ENCODE measurements around the gene RPL13. TPM values are rescaled to one million over a fixed set of nuclear protein-coding genes. Genes with fewer than 3 reads are reported as not detected.

RPL13 gene
- total and polyA plus RNA-seq, 2 of the 13 experiments (the other 11 are each of a cell fraction or from before 2014, with no cell fraction given), result 2,988 to 4,411 TPM

- TF ChIP-seq HDAC2 (CRISPR knock-in tag; IDR thresholded peaks at IDR 0.05), result no peak
- 0 out of 2 replicates have a peak, but pooled peaks have one; percentile 1 for TF ChIP-seq THAP9 (CRISPR knock-in tag; IDR thresholded peaks at IDR 0.05; ENCODE audit: borderline replicate concordance)
- TF ChIP-seq ZNF614 (CRISPR knock-in tag; IDR thresholded peaks at IDR 0.05; ENCODE audit: borderline replicate concordance), result no peak
- TF ChIP-seq RELA (CRISPR knock-in tag; IDR thresholded peaks at IDR 0.05), result no peak
- TF ChIP-seq ZNF24 (IDR thresholded peaks at IDR 0.05), result no peak
- TF ChIP-seq ZSCAN29 (CRISPR knock-in tag; conservative IDR thresholded peaks at IDR 0.05), result no peak
- peak; percentile 35; the same call in 1 of the 2 replicates for TF ChIP-seq ZFY (CRISPR knock-in tag; IDR thresholded peaks at IDR 0.05)
- no peak for TF ChIP-seq ZNF251 (CRISPR knock-in tag; IDR thresholded peaks at IDR 0.05)
Observed at GRCh38 chr16:89573826-89574680, 13.6 kb downstream of the RPL13 start (continued).

GRCh38 chr16:89574681-89575246 lies 14.3 kb downstream of the RPL13 start:
- Histone ChIP-seq H3K9ac (ENCODE audit: insufficient read depth, low read depth, low read length) (no peak overlapping the region), H3K36me3 (replicated peaks in 1 of 2; ENCODE audit: control insufficient read depth in 1 of 2, insufficient read depth in 2 of 2, low read length in 2 of 2) (no peaks in the 10 kb centered on the region), H3K27ac (ENCODE audit: extremely low read length, insufficient read depth, low read length) (no peak overlapping the region), H3K27me3 (ENCODE audit: control insufficient read depth in 1 of 2, insufficient read depth in 2 of 2, low read length in 2 of 2) (peaks cover 4 to 13% of the 10 kb centered on the region in 2 experiments; a peak in 3 of 5 replicates), H3K9me3 (ENCODE audit: low read length) (no peaks in the 10 kb centered on the region), H3K4me2 (ENCODE audit: low read depth, low read length) (no peak overlapping the region), H2AFZ (ENCODE audit: low read length) (no peak overlapping the region), H3K4me3 (replicated peaks in 1 of 3; ENCODE audit: insufficient read depth in 1 of 3, low read depth in 2 of 3, low read length in 3 of 3) (no peak overlapping the region), H4K20me1 (ENCODE audit: insufficient read depth, low read length) (no peaks in the 10 kb centered on the region), H3K79me2 (ENCODE audit: insufficient read depth, low read length) (no peaks in the 10 kb centered on the region), H3K4me1 (ENCODE audit: insufficient read depth, low read length) (peaks cover 28% of the 10 kb centered on the region)
- WGBS (ENCODE audit: low lambda C conversion rate), result 93% methylated on average over 55 of the region's 55 CpGs
- CTCF ChIA-PET (ENCODE audit: low intra/inter-chr PET ratio, low total read pairs), result no interaction called here
- in situ Hi-C loops (cut with HindIII; ENCODE audit: extremely low pct_ligation_motif_present, low pct_unique_long_range_greater_than_20kb), result no loop called here
- ATAC-seq (no peak), DNase-seq (ENCODE audit: low spot score) (no peak), FAIRE-seq (no peak)
- intact Hi-C loops (cut with micrococcal nuclease; ENCODE audit: unreplicated experiment), result no loop called here
- POLR2A ChIA-PET, result no interaction called here
- no TSS peak for BruUV-seq (replicated peaks)
- TF ChIP-seq ZIK1 (CRISPR knock-in tag; IDR thresholded peaks at IDR 0.05; ENCODE audit: borderline replicate concordance, low read depth) (no peak), EP300 (IDR thresholded peaks at IDR 0.05; ENCODE audit: low read depth in 2 of 2, low read length in 2 of 2) (no peak), EP300 (CRISPR knock-in tag; IDR thresholded peaks at IDR 0.05; ENCODE audit: borderline replicate concordance) (no peak), ZNF839 (CRISPR knock-in tag; IDR thresholded peaks at IDR 0.05; ENCODE audit: borderline replicate concordance) (no peak), ZNF761 (CRISPR knock-in tag; conservative IDR thresholded peaks at IDR 0.05) (no peak), ZNF17 (CRISPR knock-in tag; IDR thresholded peaks at IDR 0.05) (no peak), AKAP8 (CRISPR knock-in tag; IDR thresholded peaks at IDR 0.05) (no peak), SETDB1 (CRISPR knock-in tag; IDR thresholded peaks at IDR 0.05; ENCODE audit: borderline replicate concordance) (no peak), RAD51 (IDR thresholded peaks at IDR 0.05; ENCODE audit: borderline replicate concordance) (no peak), GPBP1L1 (CRISPR knock-in tag; IDR thresholded peaks at IDR 0.05) (no peak)
